Hepatocyte (in vitro differentiated cells): ENCODE results near the gene UBAP2L. TPM values are rescaled to one million over a fixed set of nuclear protein-coding genes. Genes with fewer than 3 reads are reported as not detected.
"Not testable (repeated sequence)": the region's sequence is repeated elsewhere in the genome, so short reads cannot be mapped to it uniquely, and the experiment has no call there.

Source experiments
- DNase-seq: peaks from one replicate; pipeline ENCODE4 v3.0.0-alpha.2; 2016; ENCODE audit warnings: low spot score
- H2AFZ ChIP-seq: fragments of 200-600 bp; sonication (generic); 2 replicates; pipeline ENCODE4 v1.6.0; 2016; ENCODE audit warnings: antibody characterized with exemption, mild to moderate bottlenecking
- H3K27ac ChIP-seq: fragments of 200-600 bp; sonication (generic); 2 replicates; pipeline ENCODE4 v1.5.1; 2016; ENCODE audit warnings: mild to moderate bottlenecking
- H3K27me3 ChIP-seq: fragments of 200-600 bp; sonication (generic); 2 replicates; pipeline ENCODE4 v1.6.1; 2016
- H3K36me3 ChIP-seq: fragments of 200-600 bp; sonication (generic); replicated peaks from 2 replicates; pipeline ENCODE4 v1.5.1; 2016; ENCODE audit warnings: low read depth; ENCODE audit not compliant: insufficient read depth
- H3K4me1 ChIP-seq: fragments of 200-600 bp; sonication (generic); 2 replicates; pipeline ENCODE4 v1.5.1; 2016; ENCODE audit warnings: mild to moderate bottlenecking, moderate library complexity; ENCODE audit not compliant: insufficient read depth
- H3K4me2 ChIP-seq: fragments of 200-600 bp; sonication (generic); 2 replicates; pipeline ENCODE4 v1.6.0; 2016
- H3K4me3 ChIP-seq: fragments of 200-600 bp; sonication (generic); 2 replicates; pipeline ENCODE4 v1.5.1; 2016; ENCODE audit warnings: mild to moderate bottlenecking
- H3K79me2 ChIP-seq: fragments of 200-600 bp; sonication (generic); 2 replicates; pipeline ENCODE4 v1.6.0; 2017; ENCODE audit warnings: mild to moderate bottlenecking
- H3K9me2 ChIP-seq: fragments of 200-600 bp; sonication (generic); replicated peaks from 2 replicates; pipeline ENCODE4 v1.6.0; 2017; ENCODE audit warnings: mild to moderate bottlenecking; ENCODE audit not compliant: insufficient read depth
- H3K9me3 ChIP-seq: fragments of 200-600 bp; sonication (generic); 2 replicates; pipeline ENCODE4 v1.5.1; 2016; ENCODE audit warnings: low read depth, mild to moderate bottlenecking
- H4K20me1 ChIP-seq: fragments of 200-600 bp; sonication (generic); 2 replicates; pipeline ENCODE4 v1.6.0; 2016; ENCODE audit warnings: mild to moderate bottlenecking; ENCODE audit not compliant: insufficient read depth, poor library complexity, severe bottlenecking
- EZH2 ChIP-seq: fragments of 200-600 bp; sonication (generic); IDR thresholded peaks from 2 replicates; pipeline ENCODE4 v1.6.1; 2016; ENCODE audit warnings: antibody characterized with exemption, mild to moderate bottlenecking, borderline replicate concordance
- EZH2phosphoT487 ChIP-seq: fragments of 200-600 bp; sonication (generic); IDR thresholded peaks from one replicate; pipeline ENCODE4 v1.6.1; 2018; ENCODE audit warnings: antibody characterized with exemption, mild to moderate bottlenecking, low read depth, moderate library complexity; ENCODE audit not compliant: unreplicated experiment, severe bottlenecking
- WGBS: methylation state at CpG from one replicate; pipeline ENCODE4 v1.1.6; 2016; ENCODE audit warnings: low lambda C conversion rate; ENCODE audit errors: missing lambda C conversion rate; 5-methylcytosine and 5-hydroxymethylcytosine counted together
- microRNA counts: library from miRNA; unstranded; fragments of <30 nt; microRNA quantifications from one replicate; lab custom pipeline; 2017
- microRNA-seq: library from miRNA; unstranded; fragments of <30 nt; microRNA quantifications from one replicate; pipeline ENCODE4, GENCODE V29; 2017
- polyA plus RNA-seq: library from polyadenylated mRNA; unstranded; fragments of >200 nt; fragmentation: Nextera tagmentation; extraction: Ambion mirVana; gene quantifications from 2 replicates; pipeline ENCODE4 v1.2.1, GENCODE V29; 2016
- small RNA-seq: library from RNA; depleted of rRNA; stranded (forward); fragments of <200 nt; gene quantifications from one replicate; pipeline ENCODE3, GENCODE V24; 2014
- total RNA-seq: library from RNA; depleted of rRNA; stranded (reverse); fragments of >200 nt; gene quantifications from 2 replicates; pipeline ENCODE4 v1.2.3, GENCODE V29; 2014
- TF ChIP-seq, protein P1 (sequence below): fragments of 200-600 bp; sonication (generic); IDR thresholded peaks from 2 replicates; pipeline ENCODE4 v1.5.1; 2016; ENCODE audit warnings: antibody characterized with exemption, mild to moderate bottlenecking; ENCODE audit not compliant: poor library complexity

Gene UBAP2L
- total and polyA plus RNA-seq, 2 experiments from 2014 or later, result 103 to 119 TPM

DNA sequence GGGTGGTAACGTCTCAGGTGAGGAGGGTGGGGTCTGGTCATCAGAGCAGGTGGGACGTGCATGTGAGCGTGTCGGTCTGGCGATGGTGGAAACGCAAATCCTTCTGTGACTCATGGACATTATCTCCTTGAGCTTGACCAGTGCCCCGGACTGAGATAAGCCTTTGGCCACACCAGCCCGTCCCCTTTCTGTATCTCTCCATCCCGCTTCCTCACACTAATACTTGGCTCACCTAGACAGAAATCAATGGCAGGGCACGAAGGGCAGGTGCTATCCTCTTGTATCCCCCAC, 92.3 kb downstream of the UBAP2L start:
- H3K9me2 ChIP-seq, result peaks cover 3% of the 10 kb centered on the region
- 57% methylated on average over 10 of the region's 10 CpGs for WGBS
- no peak for DNase-seq
- no peak for TF ChIP-seq EZH2phosphoT487
- TF ChIP-seq, protein P1, sequence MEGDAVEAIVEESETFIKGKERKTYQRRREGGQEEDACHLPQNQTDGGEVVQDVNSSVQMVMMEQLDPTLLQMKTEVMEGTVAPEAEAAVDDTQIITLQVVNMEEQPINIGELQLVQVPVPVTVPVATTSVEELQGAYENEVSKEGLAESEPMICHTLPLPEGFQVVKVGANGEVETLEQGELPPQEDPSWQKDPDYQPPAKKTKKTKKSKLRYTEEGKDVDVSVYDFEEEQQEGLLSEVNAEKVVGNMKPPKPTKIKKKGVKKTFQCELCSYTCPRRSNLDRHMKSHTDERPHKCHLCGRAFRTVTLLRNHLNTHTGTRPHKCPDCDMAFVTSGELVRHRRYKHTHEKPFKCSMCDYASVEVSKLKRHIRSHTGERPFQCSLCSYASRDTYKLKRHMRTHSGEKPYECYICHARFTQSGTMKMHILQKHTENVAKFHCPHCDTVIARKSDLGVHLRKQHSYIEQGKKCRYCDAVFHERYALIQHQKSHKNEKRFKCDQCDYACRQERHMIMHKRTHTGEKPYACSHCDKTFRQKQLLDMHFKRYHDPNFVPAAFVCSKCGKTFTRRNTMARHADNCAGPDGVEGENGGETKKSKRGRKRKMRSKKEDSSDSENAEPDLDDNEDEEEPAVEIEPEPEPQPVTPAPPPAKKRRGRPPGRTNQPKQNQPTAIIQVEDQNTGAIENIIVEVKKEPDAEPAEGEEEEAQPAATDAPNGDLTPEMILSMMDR, result no peak
- TF ChIP-seq EZH2, result no peak
- no peaks in the 10 kb centered on the region for H3K9me3 ChIP-seq
- no peak overlapping the region for H3K4me3 ChIP-seq
- no peak overlapping the region for H3K4me2 ChIP-seq
- H4K20me1 ChIP-seq, result no peaks in the 10 kb centered on the region
- no peaks in the 10 kb centered on the region for H3K79me2 ChIP-seq
- no peaks in the 10 kb centered on the region for H3K4me1 ChIP-seq
- no peaks in the 10 kb centered on the region for H3K36me3 ChIP-seq
- H2AFZ ChIP-seq, result no peak overlapping the region
- no peaks in the 10 kb centered on the region for H3K27me3 ChIP-seq
- H3K27ac ChIP-seq, result no peak overlapping the region

DNA sequence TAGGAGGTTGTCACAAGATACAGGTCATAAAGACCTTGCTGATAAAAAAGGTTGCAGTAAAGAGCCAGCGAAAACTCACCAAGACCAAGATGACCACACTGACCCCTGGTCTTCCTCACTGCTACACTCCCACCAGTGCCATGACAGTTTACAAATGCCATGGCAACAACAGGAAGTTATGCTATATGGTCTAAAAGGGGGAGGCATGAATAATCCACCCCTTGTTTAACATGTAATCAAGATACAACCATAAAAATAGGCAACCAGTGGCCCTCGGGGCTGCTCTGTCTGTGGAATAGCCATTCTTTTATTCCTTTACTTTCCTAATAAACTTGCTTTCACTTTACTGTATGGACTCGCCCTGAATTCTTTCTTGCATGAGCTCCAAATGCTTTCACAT, 93.5 kb downstream of the UBAP2L start:
- 92% methylated on average over 3 of the region's 3 CpGs for WGBS
- DNase-seq, H3K9me3 ChIP-seq, H3K27me3 ChIP-seq, H3K27ac ChIP-seq, H4K20me1 ChIP-seq, H3K4me3 ChIP-seq, H2AFZ ChIP-seq, H3K4me1 ChIP-seq, H3K36me3 ChIP-seq, H3K79me2 ChIP-seq, H3K9me2 ChIP-seq, H3K4me2 ChIP-seq: not testable (repeated sequence)

DNA sequence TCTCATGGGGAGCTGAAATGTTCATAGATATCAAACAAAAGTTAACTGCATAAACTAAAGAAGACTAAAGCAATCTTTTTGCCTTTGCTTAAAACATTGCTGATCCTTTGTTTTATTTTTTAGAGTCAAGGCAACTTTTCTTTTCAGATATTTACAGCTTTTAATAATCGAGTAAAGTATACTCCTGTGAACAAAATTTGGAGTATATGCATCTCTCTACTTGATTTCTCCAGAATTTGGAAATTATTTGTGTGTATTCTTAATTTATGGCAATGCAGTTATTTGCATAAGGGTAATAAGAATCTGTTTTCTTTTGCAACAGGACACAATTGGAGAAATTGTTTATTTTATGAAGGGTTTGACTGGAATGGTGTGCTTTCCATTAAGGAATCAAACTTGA, 95.9 kb downstream of the UBAP2L start:
- TF ChIP-seq, protein P1, result no peak
- TF ChIP-seq EZH2 (no peak), EZH2phosphoT487 (no peak)
- H3K27ac ChIP-seq, result no peak overlapping the region
- no peaks in the 10 kb centered on the region for H3K27me3 ChIP-seq
- H3K9me3 ChIP-seq, result no peaks in the 10 kb centered on the region
- no peaks in the 10 kb centered on the region for H3K79me2 ChIP-seq
- 94% methylated on average over 1 of the region's 1 CpG for WGBS
- H3K4me3 ChIP-seq, result no peak overlapping the region
- H3K4me1 ChIP-seq, result peaks cover 3% of the 10 kb centered on the region
- no peak overlapping the region for H2AFZ ChIP-seq
- DNase-seq, result no peak
- no peak overlapping the region for H3K4me2 ChIP-seq
- no peaks in the 10 kb centered on the region for H4K20me1 ChIP-seq
- H3K9me2 ChIP-seq, result peaks cover 3% of the 10 kb centered on the region
- no peaks in the 10 kb centered on the region for H3K36me3 ChIP-seq

DNA sequence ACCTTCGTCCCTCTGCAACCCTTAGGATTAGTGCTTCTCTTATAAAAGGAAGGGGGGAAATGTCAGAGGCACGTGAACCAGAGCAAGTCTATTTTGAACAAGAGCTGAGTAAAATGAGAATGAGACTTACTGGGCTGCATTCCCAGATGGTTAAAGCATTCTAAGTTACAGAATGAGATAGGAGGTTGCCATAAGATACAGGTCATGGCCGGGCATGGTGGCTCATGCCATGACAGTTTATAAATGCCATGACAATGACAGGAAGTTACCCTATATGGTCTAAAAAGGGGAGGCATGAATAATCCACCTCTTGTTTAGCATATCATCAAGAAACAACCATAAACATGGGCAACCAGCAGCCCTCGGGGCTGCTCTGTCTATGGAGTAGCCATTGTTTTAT, 97.6 kb downstream of the UBAP2L start:
- Histone ChIP-seq H3K79me2 (no peaks in the 10 kb centered on the region), H3K36me3 (no peaks in the 10 kb centered on the region), H3K4me3 (no peak overlapping the region), H3K4me2 (no peak overlapping the region), H4K20me1 (no peaks in the 10 kb centered on the region), H3K4me1 (peaks cover 3% of the 10 kb centered on the region), H3K9me3 (no peaks in the 10 kb centered on the region), H3K27me3 (no peaks in the 10 kb centered on the region), H2AFZ (no peak overlapping the region), H3K27ac (no peak overlapping the region), H3K9me2 (peaks cover 3% of the 10 kb centered on the region)
- WGBS, result 94% methylated on average over 4 of the region's 4 CpGs
- TF ChIP-seq EZH2, result no peak
- TF ChIP-seq EZH2phosphoT487, result no peak
- TF ChIP-seq, protein P1, result no peak
- no peak for DNase-seq

MicroRNAs within 50 kb of the gene (microRNA counts, 767-probe panel; counts per million panel counts)
- microRNA hsa-miR-190b (lab: Ali Mortazavi, UCI), result not detected

Small RNA genes lying within 50 kb of the gene (microRNA-seq; reads per million reads assigned to microRNA genes)
- gene MIR190B, result 26.4 reads per million, percentile 44 among the genes with 10 or more reads in this experiment

Small RNA genes lying within 50 kb of the gene (small RNA-seq; reads per million reads assigned to genes)
- gene MIR190B (0.50 reads per million, percentile 38 among the genes with 10 or more reads in this experiment), gene RF00273 (not detected), gene RNU6-121P (not detected), gene RNU6-239P (not detected), gene SNORA58B (not detected)

Other genes starting within 250 kb of the UBAP2L start
- gene JTB, start 243.3 kb upstream of the UBAP2L start, total RNA-seq, result 213 and 240 TPM in 2 replicates
- gene JTB, start 243.3 kb upstream of the UBAP2L start, polyA plus RNA-seq, result 215 and 217 TPM in 2 replicates
- 25.9 and 39.6 TPM in 2 replicates for gene RAB13, start 234.6 kb upstream of the UBAP2L start, total RNA-seq
- 98.7 and 125 TPM in 2 replicates for gene RAB13, start 234.6 kb upstream of the UBAP2L start, polyA plus RNA-seq
- 2,478 and 2,548 TPM in 2 replicates for gene RPS27, start 230.2 kb upstream of the UBAP2L start, total RNA-seq
- 1,603 and 1,696 TPM in 2 replicates for gene RPS27, start 230.2 kb upstream of the UBAP2L start, polyA plus RNA-seq
- 0.03 and 0.04 TPM in 2 replicates for gene NUP210L, start 65.9 kb upstream of the UBAP2L start, total RNA-seq
- gene NUP210L, start 65.9 kb upstream of the UBAP2L start, polyA plus RNA-seq, result not detected in 2 replicates
- 440 and 441 TPM in 2 replicates for gene TPM3, start 28.9 kb upstream of the UBAP2L start, total RNA-seq
- gene TPM3, start 28.9 kb upstream of the UBAP2L start, polyA plus RNA-seq, result 302 and 321 TPM in 2 replicates
- not detected in 2 replicates for gene CFAP141, start 14.6 kb upstream of the UBAP2L start, total RNA-seq
- gene CFAP141, start 14.6 kb upstream of the UBAP2L start, polyA plus RNA-seq, result not detected in 2 replicates
- 80.0 and 86.9 TPM in 2 replicates for gene HAX1, start 51.7 kb downstream of the UBAP2L start, total RNA-seq
- 95.1 and 104 TPM in 2 replicates for gene HAX1, start 51.7 kb downstream of the UBAP2L start, polyA plus RNA-seq
- 0.96 and 2.0 TPM in 2 replicates for gene AQP10, start 100.1 kb downstream of the UBAP2L start, total RNA-seq
- gene AQP10, start 100.1 kb downstream of the UBAP2L start, polyA plus RNA-seq, result 3.0 and 3.6 TPM in 2 replicates
- gene ATP8B2, start 104.6 kb downstream of the UBAP2L start, total RNA-seq, result 30.1 and 42.0 TPM in 2 replicates
- gene ATP8B2, start 104.6 kb downstream of the UBAP2L start, polyA plus RNA-seq, result 8.7 and 11.7 TPM in 2 replicates
- gene IL6R, start 184.4 kb downstream of the UBAP2L start, total RNA-seq, result 35.1 and 58.0 TPM in 2 replicates
- 38.5 and 39.2 TPM in 2 replicates for gene IL6R, start 184.4 kb downstream of the UBAP2L start, polyA plus RNA-seq